Lung microvascular endothelial cell (primary cell): ENCODE data around the gene CFLAR. TPM values are rescaled to one million over a fixed set of nuclear protein-coding genes. Genes with fewer than 3 reads are reported as not detected.
"Not testable (repeated sequence)": the region's sequence is repeated elsewhere in the genome, so short reads cannot be mapped to it uniquely, and the experiment has no call there.

Experiments
- DNase-seq, 2 donors: peaks; one replicate each; pipeline versions ENCODE4 v3.0.0 to v3.0.0-alpha.2; 2010; ENCODE audit warnings: low read depth in 2 of 2
- total RNA-seq: library from RNA; depleted of rRNA; stranded (reverse); fragments of >200 nt; gene quantifications from 2 replicates; pipeline ENCODE4 v1.2.1, GENCODE V29; 2014

The CFLAR gene
- total RNA-seq, 1 donor from 2014 or later, result 101 TPM

DNA sequence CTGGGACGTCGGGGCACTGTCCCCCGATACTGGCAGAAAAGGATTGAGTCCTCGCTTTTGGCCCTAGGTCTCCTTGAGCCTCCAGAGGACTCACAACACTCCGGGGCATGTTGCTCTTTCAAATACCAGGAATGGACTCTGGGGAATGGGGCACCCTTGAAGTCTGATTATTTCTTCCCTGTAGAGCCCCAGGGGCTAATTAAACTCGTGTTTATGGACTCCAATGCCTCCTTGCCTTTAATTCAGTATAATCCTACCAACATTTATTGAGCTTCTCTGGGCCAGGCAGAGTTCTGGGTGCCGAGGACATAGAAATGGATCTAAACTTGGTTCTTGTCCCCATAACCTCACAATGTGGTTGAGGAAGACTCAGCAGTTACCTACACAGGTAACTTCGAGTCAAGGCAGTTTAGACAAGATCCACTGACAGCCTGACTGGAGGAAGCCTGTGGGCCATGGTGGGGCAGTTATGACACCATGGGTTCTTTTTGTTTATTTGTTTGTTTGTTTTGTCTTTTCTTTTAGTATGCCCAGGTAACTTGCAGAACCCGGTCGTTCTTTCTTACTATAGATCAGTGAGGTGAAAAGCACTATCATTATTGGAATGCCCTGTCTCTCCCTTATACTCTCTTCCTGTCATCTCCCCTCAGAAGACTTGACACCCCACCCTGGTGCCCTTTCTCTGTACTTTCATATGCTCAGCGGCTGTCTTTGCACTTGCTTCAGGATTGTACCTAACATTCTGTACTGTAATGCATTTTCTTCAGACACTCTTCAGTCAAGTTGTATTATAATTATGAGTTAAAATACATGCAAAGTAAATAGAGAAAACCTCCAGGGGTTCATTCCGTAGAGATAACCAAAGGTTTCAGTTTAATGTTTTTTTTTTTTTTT lies 3.2 kb downstream of the CFLAR start:
- DNase-seq, result peak in 1 of 2 donors; percentile 57

DNA sequence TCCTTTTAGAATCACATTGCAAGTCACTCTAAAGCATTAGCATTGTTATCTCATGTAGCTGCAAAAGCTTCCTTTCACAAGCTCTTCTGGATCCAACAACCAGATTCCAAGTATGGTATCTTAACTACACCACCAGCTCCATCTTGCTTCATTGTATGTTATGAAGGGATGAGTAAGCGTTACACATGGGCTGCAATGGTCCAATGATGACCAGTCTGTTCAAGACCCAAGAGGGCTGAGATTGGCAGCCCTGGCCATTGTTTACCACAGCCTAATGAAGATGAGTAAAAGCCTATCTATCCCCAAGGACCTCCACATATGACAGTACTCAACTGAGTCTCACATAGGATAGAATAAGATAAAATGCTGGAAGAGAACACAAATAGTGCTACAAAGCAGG lies 6.3 kb downstream of the CFLAR start:
- peak in 1 of 2 donors; percentile 17 for DNase-seq

- peak; percentile 78 to 80 for DNase-seq
These were observed 10.6 kb downstream of the CFLAR start for GRCh38 chr2:201126308-201127151.

DNA sequence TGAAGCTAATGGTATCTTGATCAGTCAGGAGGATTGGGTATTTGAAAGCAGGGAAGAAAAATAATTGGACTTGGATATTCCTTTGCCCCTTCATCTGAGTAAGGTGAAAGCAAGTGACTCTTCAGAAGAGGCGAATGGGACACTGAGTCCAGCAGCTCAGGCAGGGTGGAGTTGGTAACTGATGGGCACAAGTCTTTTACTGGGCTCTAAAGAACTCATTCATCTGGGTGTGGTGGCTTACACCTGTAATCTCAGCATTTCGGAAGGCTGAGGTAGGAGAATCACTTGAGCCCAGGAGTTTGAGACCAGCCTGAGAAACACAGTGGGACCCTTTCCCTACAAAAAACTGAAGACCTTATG lies 11.2 kb downstream of the CFLAR start:
- DNase-seq, result no peak

- peak; percentile 81 to 88 for DNase-seq
These were observed 11.6 kb downstream of the CFLAR start for GRCh38 chr2:201127570-201127969.

- DNase-seq, result no peak
These were observed 12.1 kb downstream of the CFLAR start for GRCh38 chr2:201128033-201128432.

GRCh38 chr2:201128933-201129505 lies 13.1 kb downstream of the CFLAR start:
- DNase-seq, result peak; percentile 62 to 92

DNA sequence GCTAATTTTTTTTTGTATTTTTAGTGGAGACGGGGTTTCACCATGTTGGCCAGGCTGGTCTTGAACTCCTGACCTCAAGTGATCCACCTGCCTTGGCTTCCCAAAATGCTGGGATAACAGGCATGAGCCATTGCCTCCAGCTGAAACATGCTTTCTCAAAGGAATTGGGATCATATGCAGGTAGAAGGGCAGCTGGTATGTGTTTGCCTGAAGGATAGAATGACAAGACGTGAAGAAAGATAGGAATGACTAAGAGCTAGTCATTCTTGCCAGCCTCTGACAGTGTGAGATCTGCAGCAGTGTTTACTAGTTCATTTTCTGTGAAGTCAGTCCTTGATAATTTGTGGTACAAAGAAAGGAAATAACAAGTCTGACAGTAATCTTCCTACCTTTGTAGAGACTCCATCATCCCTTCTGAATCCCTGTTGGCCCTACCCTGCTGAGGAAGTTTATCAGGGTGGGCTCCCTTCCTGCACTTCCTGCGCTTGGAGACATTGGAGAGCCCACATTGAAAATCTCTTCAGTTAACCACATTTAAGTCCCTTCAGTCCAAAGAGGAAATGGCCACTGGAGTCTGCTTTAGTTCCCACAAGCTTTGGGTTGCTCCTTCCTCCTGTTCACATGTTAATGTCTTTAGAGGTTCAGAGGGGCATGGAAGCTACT lies 14.7 kb downstream of the CFLAR start:
- peak; percentile 45 to 97 for DNase-seq

DNA sequence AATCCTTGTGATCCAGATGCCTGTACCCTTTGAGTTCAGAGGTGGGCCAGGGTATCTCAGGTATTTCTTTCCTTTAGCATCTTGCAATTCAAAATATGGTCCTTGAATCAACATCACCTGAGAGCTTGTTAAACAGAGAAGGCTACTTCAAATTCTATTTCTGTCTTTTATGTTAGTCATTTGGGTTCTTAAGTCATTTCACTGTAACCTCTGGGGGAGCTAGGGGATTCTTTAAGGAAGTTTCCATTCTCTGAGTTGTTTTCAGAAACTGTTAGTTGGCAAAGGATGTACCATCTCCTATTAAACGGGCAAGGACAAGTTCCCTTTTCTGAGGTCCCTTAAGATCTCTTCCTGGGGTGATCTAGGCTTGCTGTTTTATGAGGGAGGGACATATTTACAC lies 16.6 kb downstream of the CFLAR start:
- DNase-seq, result peak in 1 of 2 donors; percentile 45

DNA sequence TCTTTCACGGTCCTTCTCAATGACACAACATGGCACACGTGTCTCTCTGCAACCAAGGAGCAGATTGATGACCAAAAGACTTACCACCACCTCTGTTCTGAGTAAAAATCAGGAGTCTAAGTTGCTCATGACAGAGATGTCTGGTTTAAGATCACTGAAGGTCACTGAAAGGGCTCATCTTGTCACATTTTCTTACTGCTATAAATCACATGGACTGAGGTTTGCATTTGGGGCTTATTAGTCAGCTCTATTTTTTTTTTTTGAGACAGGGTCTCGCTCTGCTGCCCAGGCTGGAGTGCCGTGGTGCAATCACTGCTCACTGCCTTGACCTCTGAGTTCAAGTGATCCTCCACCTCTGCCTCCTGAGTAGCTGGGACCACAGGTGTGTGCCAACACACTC lies 19.4 kb downstream of the CFLAR start:
- no peak for DNase-seq

DNA sequence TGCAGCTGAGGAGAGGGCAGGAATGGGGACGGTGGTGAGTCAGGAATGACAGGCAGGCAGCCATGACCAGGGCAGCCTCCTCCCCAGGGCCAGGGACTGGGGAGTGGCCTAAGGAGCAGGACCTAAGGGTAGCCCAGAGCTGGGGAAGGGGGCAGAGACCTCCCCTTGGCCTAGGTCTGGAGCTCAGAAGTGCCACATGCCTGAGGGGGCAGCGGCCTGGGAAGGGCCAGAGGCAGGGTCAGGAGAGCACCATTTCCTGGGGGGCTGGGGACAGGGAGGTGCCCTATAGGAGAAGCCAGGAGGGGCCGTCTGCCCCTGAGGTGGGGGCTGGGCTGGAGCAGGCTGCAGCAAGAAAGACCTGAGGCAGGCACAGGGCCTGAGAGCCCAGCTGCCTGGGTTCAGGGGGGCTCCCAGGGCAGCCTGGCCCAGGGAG lies 20.9 kb downstream of the CFLAR start:
- peak in 1 of 2 donors; percentile 36 for DNase-seq

GRCh38 chr2:201137505-201138400 lies 21.8 kb downstream of the CFLAR start:
- no peak for DNase-seq

DNA sequence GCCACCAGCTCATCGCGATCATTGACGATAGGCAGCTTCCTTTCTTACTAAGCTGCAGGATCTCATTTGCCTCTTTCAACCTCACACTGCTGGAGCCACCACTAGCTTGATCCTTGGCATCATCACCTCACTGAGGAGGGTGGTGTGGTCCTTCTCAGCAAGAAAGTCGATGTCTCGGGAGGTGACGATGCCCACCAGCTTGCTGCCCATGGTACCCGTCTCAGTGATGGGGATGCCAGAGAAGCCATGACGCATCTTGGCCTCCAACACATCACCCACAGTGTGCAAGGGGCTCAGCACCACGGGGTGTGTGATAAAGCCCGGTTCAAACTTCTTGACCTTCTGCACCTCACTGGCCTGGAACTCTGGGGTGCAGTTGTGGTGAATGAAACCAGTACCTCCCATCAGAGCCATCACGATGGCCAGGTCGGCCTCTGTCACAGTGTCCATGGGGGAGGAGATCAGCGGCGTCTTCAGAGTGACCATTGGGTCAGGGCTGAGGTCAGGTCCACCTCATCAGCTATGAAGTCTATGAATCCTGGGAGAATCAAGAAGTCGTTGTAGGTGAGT lies 22.5 kb downstream of the CFLAR start:
- DNase-seq, result no peak

DNA sequence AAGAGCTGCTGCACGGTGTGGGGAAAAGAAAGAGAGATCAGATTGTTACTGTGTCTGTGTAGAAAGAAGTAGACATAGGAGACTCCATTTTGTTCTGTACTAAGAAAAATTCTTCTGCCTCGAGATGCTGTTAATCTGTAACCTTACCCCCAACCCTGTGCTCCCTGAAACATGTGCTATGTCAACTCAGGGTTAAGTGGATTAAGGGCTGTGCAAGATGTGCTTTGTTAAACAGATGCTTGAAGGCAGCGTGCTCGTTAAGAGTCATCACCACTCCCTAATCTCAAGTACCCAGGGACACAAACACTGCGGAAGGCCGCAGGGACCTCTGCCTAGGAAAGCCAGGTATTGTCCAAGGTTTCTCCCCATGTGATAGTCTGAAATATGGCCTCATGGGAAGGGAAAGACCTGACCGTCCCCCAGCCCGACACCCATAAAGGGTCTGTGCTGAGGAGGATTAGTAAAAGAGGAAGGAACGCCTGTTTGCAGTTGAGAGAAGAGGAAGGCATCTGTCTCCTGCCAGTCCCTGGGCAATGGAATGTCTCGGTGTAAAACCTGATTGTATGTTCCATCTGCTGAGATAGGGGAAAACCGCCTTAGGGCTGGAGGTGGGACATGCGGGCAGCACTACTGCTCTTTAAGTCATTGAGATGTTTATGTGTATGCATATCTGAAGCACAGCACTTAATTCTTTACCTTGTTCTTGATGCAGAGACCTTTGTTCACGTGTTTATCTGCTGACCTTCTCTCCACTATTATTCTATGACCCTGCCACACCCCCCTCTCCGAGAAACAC lies 23.2 kb downstream of the CFLAR start:
- DNase-seq, result not testable (repeated sequence)

DNA sequence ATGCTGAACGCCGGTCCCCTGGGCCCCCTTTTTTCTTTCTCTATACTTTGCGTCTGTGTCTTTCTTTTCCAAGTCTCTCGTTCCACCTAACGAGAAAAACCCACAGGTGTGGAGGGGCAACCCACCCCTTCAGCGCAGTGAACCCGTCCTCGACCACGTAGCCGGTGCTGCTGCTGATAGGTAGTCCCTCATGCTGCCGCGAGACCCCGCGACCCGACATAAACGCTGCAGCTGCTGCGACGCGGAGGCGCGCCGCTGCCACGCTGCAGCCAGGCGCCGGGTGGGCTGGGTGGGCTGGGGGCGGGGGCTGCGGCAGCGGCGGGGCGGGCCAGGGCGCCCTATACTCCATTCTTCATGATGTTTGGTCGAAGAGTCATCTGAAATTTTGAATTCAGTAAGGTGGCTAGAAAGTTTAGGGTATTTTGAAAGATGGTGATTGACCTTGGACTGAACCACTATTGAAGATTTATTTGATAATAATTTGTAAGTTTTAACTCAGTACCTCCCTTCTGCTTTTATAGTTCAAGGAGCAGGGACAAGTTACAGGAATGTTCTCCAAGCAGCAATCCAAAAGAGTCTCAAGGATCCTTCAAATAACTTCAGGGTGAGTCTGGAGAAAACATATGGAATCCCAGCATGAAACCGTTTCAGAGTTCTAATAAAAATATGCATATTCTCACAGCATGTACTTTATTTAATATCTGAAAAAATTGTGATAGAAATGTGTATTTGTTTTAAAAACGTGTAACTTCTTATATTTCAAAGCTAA lies 24.1 kb downstream of the CFLAR start:
- DNase-seq, result no peak

- DNase-seq, result no peak
These were observed 28.4 kb downstream of the CFLAR start for GRCh38 chr2:201144101-201145051.

- no peak for DNase-seq
These were observed 32.5 kb downstream of the CFLAR start for GRCh38 chr2:201148434-201148990.
